Subcutaneous adipose tissue (tissue), 4 donors: Measurements from ENCODE around the gene NEUROD2. TPM values are rescaled to one million over a fixed set of nuclear protein-coding genes. Genes with fewer than 3 reads are reported as not detected.

Experiments used
- total RNA-seq, 4 donors: library from RNA; depleted of rRNA; stranded (reverse); fragments of >200 nt; gene quantifications; one replicate each; pipeline ENCODE4 v1.1.0, GENCODE V29; 2016
- TF ChIP-seq, protein P1 (sequence below): fragments of 450-650 bp; IDR thresholded peaks from one replicate; pipeline ENCODE4 v1.5.1; 2016; ENCODE audit warnings: low read depth, mild to moderate bottlenecking, control low read depth, antibody characterized with exemption, moderate library complexity

The NEUROD2 gene
- total RNA-seq, 4 donors from 2014 or later = not detected

DNA sequence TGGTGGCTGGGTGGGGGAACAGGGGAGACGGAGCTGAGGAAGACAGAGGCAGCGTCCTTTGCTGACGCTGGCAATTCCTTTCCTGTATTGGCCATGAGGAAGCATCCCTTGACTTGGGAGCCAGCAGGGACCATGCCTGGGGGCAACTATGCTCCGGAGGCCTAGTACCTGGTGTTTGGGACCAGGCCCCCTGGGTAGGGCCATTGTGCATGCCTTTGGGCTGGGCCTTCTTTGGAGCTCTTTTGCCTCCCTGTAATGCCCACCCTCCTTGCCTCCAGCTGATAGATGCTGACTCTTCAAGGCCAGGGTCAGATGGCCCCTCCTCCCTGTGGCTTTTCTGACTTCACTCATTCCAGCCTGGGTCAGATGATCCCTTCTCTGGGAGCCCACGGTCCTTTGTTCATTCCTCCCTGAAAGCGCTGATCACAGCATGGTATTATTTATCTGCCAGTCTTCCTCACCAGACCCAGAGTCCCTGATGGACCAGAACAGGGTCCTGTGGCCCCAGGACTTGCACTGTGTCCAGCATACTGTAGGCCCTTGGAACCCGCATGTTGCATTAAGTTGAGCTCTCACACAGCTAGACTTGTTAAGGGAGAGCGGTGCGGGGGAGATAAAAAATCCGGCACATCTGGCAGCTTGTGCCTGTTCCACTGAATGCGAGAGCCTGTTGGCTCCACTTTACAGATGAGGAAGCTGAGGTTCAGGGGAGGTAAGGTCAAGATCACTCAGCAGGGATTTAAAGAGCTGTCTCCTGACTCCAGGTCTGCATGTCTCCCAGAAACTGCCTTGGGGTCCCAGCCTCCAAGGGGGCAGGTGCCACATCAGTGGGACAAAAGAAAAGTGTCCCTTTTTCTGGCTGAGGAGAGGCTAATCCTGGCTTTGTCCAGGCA lies 32.1 kb upstream of the NEUROD2 start:
- TF ChIP-seq, protein P1, sequence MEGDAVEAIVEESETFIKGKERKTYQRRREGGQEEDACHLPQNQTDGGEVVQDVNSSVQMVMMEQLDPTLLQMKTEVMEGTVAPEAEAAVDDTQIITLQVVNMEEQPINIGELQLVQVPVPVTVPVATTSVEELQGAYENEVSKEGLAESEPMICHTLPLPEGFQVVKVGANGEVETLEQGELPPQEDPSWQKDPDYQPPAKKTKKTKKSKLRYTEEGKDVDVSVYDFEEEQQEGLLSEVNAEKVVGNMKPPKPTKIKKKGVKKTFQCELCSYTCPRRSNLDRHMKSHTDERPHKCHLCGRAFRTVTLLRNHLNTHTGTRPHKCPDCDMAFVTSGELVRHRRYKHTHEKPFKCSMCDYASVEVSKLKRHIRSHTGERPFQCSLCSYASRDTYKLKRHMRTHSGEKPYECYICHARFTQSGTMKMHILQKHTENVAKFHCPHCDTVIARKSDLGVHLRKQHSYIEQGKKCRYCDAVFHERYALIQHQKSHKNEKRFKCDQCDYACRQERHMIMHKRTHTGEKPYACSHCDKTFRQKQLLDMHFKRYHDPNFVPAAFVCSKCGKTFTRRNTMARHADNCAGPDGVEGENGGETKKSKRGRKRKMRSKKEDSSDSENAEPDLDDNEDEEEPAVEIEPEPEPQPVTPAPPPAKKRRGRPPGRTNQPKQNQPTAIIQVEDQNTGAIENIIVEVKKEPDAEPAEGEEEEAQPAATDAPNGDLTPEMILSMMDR = no peak

DNA sequence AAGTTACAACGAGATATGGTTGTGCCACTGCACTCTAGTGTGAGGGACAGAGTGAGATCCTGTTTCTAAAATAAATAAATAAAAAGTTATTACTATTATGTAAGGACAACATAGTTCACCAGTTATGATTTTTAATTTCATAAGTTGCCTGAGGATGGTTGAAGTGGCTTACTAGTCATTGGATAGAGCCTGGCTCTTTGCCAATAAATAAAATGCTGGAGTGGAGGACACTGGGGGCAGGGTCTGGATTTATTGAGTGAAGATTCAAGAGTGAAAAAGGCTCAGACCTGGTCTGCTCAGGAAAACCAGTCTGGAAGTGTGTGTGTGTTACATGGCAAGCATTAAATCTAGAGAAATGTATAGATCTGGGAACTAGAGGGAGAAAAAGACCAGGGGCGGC lies 31.3 kb upstream of the NEUROD2 start:
- TF ChIP-seq, protein P1 = no peak

DNA sequence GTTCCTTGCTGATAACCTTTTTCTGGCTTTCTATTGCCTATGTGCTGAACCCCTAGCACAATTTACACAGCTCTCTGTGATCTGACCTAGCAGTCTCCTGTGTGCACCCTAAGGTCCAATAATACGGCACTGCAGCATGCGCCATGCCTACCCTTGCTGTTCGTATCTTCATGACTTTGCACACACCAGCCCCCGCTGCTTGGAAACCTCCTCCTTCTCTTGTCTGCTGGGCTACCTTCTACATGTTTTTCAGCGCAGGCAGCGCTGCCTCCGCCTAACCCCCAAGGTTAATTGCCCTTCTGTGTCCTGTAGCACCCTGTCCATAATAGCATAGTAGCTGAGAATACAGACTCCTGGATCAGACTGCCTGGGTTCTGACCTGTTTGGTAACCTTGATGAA lies 30.6 kb upstream of the NEUROD2 start:
- TF ChIP-seq, protein P1 = no peak

DNA sequence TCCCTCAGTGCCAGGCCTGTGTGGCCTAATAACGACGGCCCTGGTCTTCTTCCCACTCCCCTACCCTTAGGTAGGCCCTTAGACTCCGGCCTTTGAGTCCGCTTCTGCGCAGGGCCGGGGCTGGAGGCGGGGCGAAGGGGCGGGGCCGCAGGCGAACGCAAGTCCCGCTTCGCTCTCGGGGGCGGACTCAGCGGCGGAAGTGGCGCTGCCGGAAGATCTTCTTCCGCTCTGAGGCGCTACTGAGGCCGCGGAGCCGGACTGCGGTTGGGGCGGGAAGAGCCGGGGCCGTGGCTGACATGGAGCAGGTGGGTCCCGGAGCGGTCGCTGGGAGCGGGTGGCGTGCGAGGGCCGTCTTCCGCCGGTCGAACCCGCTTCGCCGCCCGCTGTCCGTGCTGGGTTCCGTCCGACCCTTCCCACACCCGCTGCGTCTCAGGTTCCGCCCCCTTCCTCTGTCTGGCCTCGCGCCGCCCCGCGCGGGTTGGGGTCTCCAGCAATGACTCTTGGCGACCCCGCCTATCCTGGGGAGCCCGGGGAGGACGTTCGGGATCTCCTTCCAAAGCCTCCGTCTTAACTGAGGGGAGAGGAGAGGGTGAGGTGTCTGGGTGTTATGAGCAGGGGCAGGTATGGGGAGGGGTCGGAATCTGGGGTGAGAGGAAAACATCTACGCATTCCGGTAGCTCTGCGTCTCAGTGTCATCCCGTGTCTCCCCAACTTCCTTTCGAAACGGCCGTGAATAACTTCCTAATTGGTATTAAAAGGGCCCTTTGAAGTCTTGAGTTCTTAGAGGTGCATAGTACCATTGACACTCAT lies 29.4 kb upstream of the NEUROD2 start, which contains the start of gene STARD3:
TSS of gene STARD3 (plus strand) at position 218 of the 810 bp plus-strand sequence. CDS start 16,388 bp downstream, outside the sequence.
- TF ChIP-seq, protein P1 = no peak

DNA sequence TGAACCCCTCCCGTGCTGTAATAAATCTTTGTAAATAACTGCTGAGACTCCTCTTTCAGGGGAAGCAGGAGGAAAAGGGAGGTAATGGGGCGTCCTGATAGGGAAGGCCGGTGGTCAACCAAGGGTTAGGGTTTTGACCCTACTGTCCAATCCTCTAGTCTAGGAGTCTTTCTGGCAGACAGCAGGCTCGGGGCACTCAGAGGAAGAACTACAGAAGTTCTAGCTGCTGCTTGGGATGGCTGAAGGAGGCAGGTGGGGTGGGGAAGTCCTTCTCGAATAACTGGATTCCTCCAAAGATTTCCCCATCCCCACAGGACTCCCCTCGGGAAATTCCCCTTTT lies 28.8 kb upstream of the NEUROD2 start:
- TF ChIP-seq, protein P1 = no peak

DNA sequence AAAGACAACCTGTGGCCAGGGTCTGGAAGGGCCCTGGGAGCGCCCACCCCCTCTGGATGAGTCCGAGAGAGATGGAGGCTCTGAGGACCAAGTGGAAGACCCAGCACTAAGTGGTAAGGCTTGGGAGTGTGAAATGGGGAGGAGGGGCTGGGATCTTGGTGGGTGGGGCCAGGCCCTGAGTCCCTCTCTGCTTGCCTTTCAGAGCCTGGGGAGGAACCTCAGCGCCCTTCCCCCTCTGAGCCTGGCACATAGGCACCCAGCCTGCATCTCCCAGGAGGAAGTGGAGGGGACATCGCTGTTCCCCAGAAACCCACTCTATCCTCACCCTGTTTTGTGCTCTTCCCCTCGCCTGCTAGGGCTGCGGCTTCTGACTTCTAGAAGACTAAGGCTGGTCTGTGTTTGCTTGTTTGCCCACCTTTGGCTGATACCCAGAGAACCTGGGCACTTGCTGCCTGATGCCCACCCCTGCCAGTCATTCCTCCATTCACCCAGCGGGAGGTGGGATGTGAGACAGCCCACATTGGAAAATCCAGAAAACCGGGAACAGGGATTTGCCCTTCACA lies 28.0 kb upstream of the NEUROD2 start:
- TF ChIP-seq, protein P1 = no peak

DNA sequence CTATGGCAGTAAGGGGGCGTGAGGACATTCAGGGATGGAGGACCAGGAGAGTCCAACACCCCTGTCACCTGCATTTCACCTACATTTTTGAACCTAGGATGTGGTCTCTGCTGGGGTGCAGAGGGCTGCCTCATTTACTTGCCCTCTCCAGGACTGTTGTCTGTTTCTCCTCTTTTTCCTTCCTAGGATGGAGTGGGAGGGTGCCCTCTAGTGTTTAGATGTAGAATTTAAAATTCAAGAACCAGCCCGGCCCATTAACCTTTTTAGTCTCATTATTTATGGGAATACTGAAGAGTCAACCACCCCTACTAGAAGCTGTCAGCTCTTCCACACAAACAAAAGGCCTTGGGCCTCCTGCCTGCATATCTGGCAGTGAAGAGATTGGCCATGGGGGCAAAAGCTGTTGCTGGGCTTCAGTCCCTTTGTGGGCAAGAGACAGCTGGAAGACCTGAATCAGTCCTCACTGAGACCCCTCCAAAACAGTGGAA lies 26.7 kb upstream of the NEUROD2 start:
- TF ChIP-seq, protein P1 = no peak
